GM12892 (cell line): ENCODE measurements around the gene LRRC39.

Experiments
- POLR2A ChIP-seq: IDR thresholded peaks from 2 replicates; pipeline ENCODE4 v1.6.1; 2011; ENCODE audit warnings: low read depth, low read length, control low read depth
- POLR2AphosphoS5 ChIP-seq: IDR thresholded peaks from 2 replicates; pipeline ENCODE4 v1.6.1; 2011; ENCODE audit warnings: low read depth, low read length, control low read depth
- TAF1 ChIP-seq: IDR thresholded peaks from 2 replicates; pipeline ENCODE4 v1.6.1; 2011; ENCODE audit warnings: low read depth, mild to moderate bottlenecking, control low read depth, low read length, borderline replicate concordance

DNA sequence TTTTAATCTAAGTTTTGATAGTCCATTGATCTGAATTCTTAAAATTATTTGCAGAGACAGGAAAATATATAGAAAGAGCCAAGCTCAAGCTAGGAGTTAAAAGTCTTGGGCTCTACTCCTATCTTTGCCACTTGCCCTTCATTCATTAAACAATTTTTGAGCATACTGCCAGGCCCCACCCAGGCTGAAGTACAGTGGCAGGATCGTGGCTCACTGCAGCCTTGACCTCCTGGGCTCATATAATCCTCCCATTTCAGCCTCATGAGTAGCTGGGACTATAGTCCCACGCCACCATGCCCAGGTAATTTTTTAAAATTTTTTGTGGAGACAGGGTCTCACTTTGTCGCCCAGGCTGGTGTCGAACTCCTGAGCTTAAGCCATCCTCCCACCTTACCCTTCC is 36.9 kb downstream of the LRRC39 start:
- TF ChIP-seq POLR2A, result no peak
- TF ChIP-seq POLR2AphosphoS5, result no peak
- no peak for TF ChIP-seq TAF1
